GM21381 (cell line): Measurements from ENCODE around the gene USP32.
"Not testable (repeated sequence)": the region's sequence is repeated elsewhere in the genome, so short reads cannot be mapped to it uniquely, and the experiment has no call there.

Experiments used
- ATAC-seq: cut with Tn5 transposase; IDR thresholded peaks from one replicate; pipeline ENCODE4 v1.9.1; 2021; ENCODE audit warnings: mild to moderate bottlenecking, moderate library complexity; ENCODE audit not compliant: unreplicated experiment

USP32 gene

GRCh38 chr17:60372790-60373483 is 19.0 kb downstream of the USP32 start:
- ATAC-seq = no peak

GRCh38 chr17:60371818-60372510 is 20.0 kb downstream of the USP32 start:
- ATAC-seq = no peak

- no peak for ATAC-seq
These were observed 20.5 kb downstream of the USP32 start for GRCh38 chr17:60371416-60371815.

GRCh38 chr17:60369727-60370126 is 22.2 kb downstream of the USP32 start:
- no peak for ATAC-seq

- ATAC-seq = no peak
These were observed 28.1 kb downstream of the USP32 start for GRCh38 chr17:60363700-60364405.

GRCh38 chr17:60362329-60362728 is 29.6 kb downstream of the USP32 start:
- no peak for ATAC-seq

GRCh38 chr17:60361889-60362288 is 30.0 kb downstream of the USP32 start:
- no peak for ATAC-seq

GRCh38 chr17:60359415-60359814 is 32.5 kb downstream of the USP32 start:
- no peak for ATAC-seq

- no peak for ATAC-seq
These were observed 33.2 kb downstream of the USP32 start for GRCh38 chr17:60358606-60359225.

GRCh38 chr17:60356940-60357339 is 35.0 kb downstream of the USP32 start:
- no peak for ATAC-seq

- no peak for ATAC-seq
These were observed 36.0 kb downstream of the USP32 start for GRCh38 chr17:60355663-60356594.

GRCh38 chr17:60354223-60354622 is 37.7 kb downstream of the USP32 start:
- no peak for ATAC-seq

- no peak for ATAC-seq
These were observed 38.2 kb downstream of the USP32 start for GRCh38 chr17:60353773-60354172.

- ATAC-seq = no peak
These were observed 39.4 kb downstream of the USP32 start for GRCh38 chr17:60352569-60352968.

GRCh38 chr17:60352071-60352470 is 39.9 kb downstream of the USP32 start:
- no peak for ATAC-seq

GRCh38 chr17:60351012-60351695 is 40.8 kb downstream of the USP32 start:
- no peak for ATAC-seq

GRCh38 chr17:60348616-60349015 is 43.3 kb downstream of the USP32 start:
- no peak for ATAC-seq

GRCh38 chr17:60345233-60345632 is 46.7 kb downstream of the USP32 start:
- no peak for ATAC-seq

GRCh38 chr17:60342492-60342891 is 49.4 kb downstream of the USP32 start:
- ATAC-seq = not testable (repeated sequence)

GRCh38 chr17:60335289-60335688 is 56.6 kb downstream of the USP32 start:
- ATAC-seq = no peak
